ENCODE results near the gene TM7SF3. TPM values are rescaled to one million over a fixed set of nuclear protein-coding genes. Genes with fewer than 3 reads are reported as not detected.
A peak's percentile ranks its signal among the peaks of the same experiment; 100 is the strongest.

TM7SF3 gene
- total RNA-seq, 4 donors from 2014 or later: 33.8 to 58.9 (median 49.7) TPM

GRCh38 chr12:26939192-26939832 lies 74.9 kb downstream of the TM7SF3 start:
- Histone ChIP-seq H3K4me3 (peak overlapping the region; percentile 68 to 90 (median 88)), H3K27ac (peak overlapping the region; percentile 93 to 95 (median 94)), H3K4me1 (peaks cover 0 to 42% (median 5%) of the 10 kb centered on the region in 4 donors), H3K36me3 (no peaks in the 10 kb centered on the region), H3K9me3 (no peaks in the 10 kb centered on the region), H3K27me3 (no peaks in the 10 kb centered on the region)
- DNase-seq: no peak
- TF ChIP-seq POLR2A (IDR thresholded peaks at IDR 0.05) (no peak), CTCF (IDR thresholded peaks at IDR 0.05) (no peak)

DNA sequence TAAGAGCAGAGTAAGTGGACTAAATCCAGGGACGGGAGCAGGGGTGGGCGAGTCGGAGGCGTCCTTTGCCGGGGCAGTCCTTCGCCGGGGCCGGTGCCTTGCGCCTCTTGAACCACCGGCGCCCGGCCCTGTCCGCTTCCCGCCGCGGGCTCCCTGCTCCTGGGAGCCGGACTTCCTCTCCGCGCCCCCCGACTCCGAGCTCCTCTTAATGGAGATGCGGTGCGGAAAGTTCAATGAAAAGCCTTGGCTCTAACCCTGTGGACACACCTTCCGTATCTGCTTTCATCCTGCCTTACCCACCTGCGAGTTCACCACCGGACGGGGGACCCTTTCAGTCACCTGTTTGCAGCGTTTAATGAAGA lies 75.5 kb downstream of the TM7SF3 start:
- TF ChIP-seq POLR2A (IDR thresholded peaks at IDR 0.05): no peak
- TF ChIP-seq CTCF (IDR thresholded peaks at IDR 0.05): no peak
- Histone ChIP-seq H3K36me3 (no peaks in the 10 kb centered on the region), H3K27ac (peak overlapping the region; percentile 93 to 95 (median 94)), H3K4me1 (peaks cover 0 to 42% (median 5%) of the 10 kb centered on the region in 4 donors), H3K4me3 (peak overlapping the region; percentile 68 to 90 (median 88)), H3K27me3 (no peaks in the 10 kb centered on the region), H3K9me3 (no peaks in the 10 kb centered on the region)
- peak in 1 of 3 donors; percentile 43 for DNase-seq

- H3K27ac ChIP-seq: peak within 1 kb of the TSS; percentile 93 to 95 (median 94)
- DNase-seq: peak; percentile 97 to 99 (median 98)
- H3K4me1 ChIP-seq: peaks cover 0 to 37% (median 5%) of the 10 kb centered on the region in 4 donors
- H3K9me3 ChIP-seq: no peaks in the 10 kb centered on the region
- H3K36me3 ChIP-seq: no peaks in the 10 kb centered on the region
- no peaks in the 10 kb centered on the region for H3K27me3 ChIP-seq
- H3K4me3 ChIP-seq: peak within 1 kb of the TSS; percentile 68 to 90 (median 88)
- no peak for TF ChIP-seq CTCF (IDR thresholded peaks at IDR 0.05)
- TF ChIP-seq POLR2A (IDR thresholded peaks at IDR 0.05): peak; percentile 96
Measured at GRCh38 chr12:26937863-26938700, 76.1 kb downstream of the TM7SF3 start, which contains the start of the genes FGFR1OP2 and INTS13. Gene FGFR1OP2, plus strand, starts transcription at chr12:26938470. Its CDS starts 15,689 bp downstream, at chr12:26954159. Gene INTS13, minus strand, starts transcription at chr12:26937981. Its CDS starts 1,178 bp downstream, at chr12:26936803.

DNA sequence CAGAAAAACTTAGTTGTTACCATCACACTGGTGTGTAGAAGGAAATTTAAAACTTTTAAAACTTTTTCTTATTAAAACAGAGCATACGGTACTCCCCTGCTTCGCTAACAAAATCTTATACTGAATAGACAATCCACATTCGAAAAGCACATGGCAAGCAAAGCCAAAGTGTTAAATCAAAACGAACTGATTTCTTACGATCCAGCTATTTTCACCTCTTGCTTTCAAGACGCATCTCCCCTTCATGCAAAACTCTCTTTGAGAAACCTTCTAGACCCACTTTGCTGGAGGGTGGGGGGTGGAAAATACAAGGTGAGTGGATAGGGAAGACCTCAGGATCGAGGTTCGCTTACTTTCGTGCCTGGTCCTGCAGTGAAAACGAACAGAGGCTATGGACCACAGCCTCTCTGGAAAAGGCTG lies 76.7 kb downstream of the TM7SF3 start:
- no peaks in the 10 kb centered on the region for H3K36me3 ChIP-seq
- peak overlapping the region; percentile 68 to 90 (median 88) for H3K4me3 ChIP-seq
- no peaks in the 10 kb centered on the region for H3K27me3 ChIP-seq
- H3K27ac ChIP-seq: peak overlapping the region; percentile 93 to 95 (median 94)
- no peaks in the 10 kb centered on the region for H3K9me3 ChIP-seq
- DNase-seq: no peak
- no peak for TF ChIP-seq CTCF (IDR thresholded peaks at IDR 0.05)
- no peak for TF ChIP-seq POLR2A (IDR thresholded peaks at IDR 0.05)
- peaks cover 0 to 37% (median 5%) of the 10 kb centered on the region in 4 donors for H3K4me1 ChIP-seq

DNA sequence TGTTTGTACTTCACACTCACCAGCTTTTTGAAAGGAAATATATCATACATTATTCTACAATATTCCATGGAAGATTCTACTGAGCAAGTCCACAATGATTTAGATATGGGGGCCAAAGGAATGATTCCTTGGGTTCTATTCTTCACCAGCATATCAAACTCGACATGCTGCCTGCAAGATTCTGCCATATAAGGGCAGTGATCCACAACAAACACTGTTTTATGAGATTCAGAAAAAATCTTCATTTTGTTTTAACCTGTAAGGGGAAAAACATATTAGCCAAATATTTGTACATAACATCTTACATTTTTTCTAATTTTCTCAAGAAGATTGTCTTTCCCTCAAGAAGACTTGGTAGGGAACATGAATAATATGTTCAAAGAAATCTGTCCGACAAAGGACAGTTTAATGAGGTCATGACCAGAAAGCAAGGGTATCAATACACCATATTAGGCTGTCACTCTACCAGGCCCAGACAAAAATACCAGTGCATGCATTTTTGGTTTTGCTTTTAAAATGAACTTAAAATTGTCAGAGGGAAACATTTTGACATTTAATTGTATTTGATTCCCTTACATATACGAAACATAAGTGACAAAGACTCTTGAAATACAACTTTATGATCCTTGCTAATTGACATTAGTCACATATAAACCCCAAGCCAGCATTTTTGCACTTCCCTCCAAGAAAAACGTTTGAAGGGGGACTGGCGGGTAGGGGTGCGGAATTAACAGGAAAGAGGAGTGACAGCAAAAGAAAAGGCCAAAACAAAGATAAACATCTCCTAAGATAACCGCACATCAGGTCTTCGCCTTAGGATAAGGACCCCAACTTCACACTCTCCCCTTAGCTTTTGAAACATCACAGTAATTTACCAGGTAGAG lies 77.4 kb downstream of the TM7SF3 start:
- peaks cover 0 to 37% (median 5%) of the 10 kb centered on the region in 4 donors for H3K4me1 ChIP-seq
- TF ChIP-seq CTCF (IDR thresholded peaks at IDR 0.05): no peak
- TF ChIP-seq POLR2A (IDR thresholded peaks at IDR 0.05): no peak
- no peak for DNase-seq
- no peaks in the 10 kb centered on the region for H3K9me3 ChIP-seq
- H3K4me3 ChIP-seq: peak overlapping the region; percentile 68 to 90 (median 88)
- H3K36me3 ChIP-seq: no peaks in the 10 kb centered on the region
- H3K27me3 ChIP-seq: no peaks in the 10 kb centered on the region
- peak overlapping the region; percentile 93 to 95 (median 94) for H3K27ac ChIP-seq

Data from Peyer's patch (tissue), 4 donors.